Suprapubic skin (tissue), 4 donors: Measurements from ENCODE around the gene CRYGC. TPM values are rescaled to one million over a fixed set of nuclear protein-coding genes. Genes with fewer than 3 reads are reported as not detected.

Source experiments
- DNase-seq, 2 donors: peaks; one replicate each; pipeline ENCODE4 v3.0.0-alpha.2; 2019; ENCODE audit warnings: low spot score in 2 of 2
- H3K27ac ChIP-seq: fragments of 200-600 bp; sonication (generic); one replicate; pipeline ENCODE4 v1.5.1; 2019
- H3K27me3 ChIP-seq: fragments of 200-600 bp; sonication (generic); one replicate; pipeline ENCODE4 v1.5.1; 2019
- H3K36me3 ChIP-seq: fragments of 200-600 bp; sonication (generic); one replicate; pipeline ENCODE4 v1.5.1; 2019
- H3K4me1 ChIP-seq: fragments of 200-600 bp; sonication (generic); one replicate; pipeline ENCODE4 v1.5.1; 2019
- H3K4me3 ChIP-seq: fragments of 200-600 bp; sonication (generic); one replicate; pipeline ENCODE4 v1.5.1; 2019; ENCODE audit warnings: mild to moderate bottlenecking
- H3K9me3 ChIP-seq: fragments of 200-600 bp; sonication (generic); one replicate; pipeline ENCODE4 v1.5.1; 2019
- CTCF ChIP-seq, 2 donors: fragments of 200-600 bp in 1 of 2; fragments of 450-650 bp in 1 of 2; sonication (generic) in 1 of 2; IDR thresholded peaks; one replicate each; pipeline ENCODE4 v1.5.1; 2016 to 2019; ENCODE audit warnings: antibody characterized with exemption in 2 of 2, mild to moderate bottlenecking in 1 of 2, moderate library complexity in 1 of 2
- EP300 ChIP-seq: sonication (generic); formaldehyde crosslinking; IDR thresholded peaks from one replicate; pipeline ENCODE4 v1.6.1; 2017; ENCODE audit warnings: antibody characterized with exemption
- POLR2A ChIP-seq, 2 donors: fragments of 450-650 bp; IDR thresholded peaks; one replicate each; pipeline ENCODE4 v1.6.1; 2017; ENCODE audit warnings: antibody characterized with exemption in 2 of 2, mild to moderate bottlenecking in 2 of 2, moderate library complexity in 2 of 2
- POLR2AphosphoS5 ChIP-seq, 3 donors: sonication (generic); formaldehyde crosslinking; IDR thresholded peaks; one replicate each; pipeline ENCODE4 v1.6.1; 2017; ENCODE audit warnings: antibody characterized with exemption in 3 of 3
- WGBS: methylation state at CpG from one replicate; pipeline ENCODE4 v1.1.5; 2018; 5-methylcytosine and 5-hydroxymethylcytosine counted together
- total RNA-seq, 4 donors: library from RNA; depleted of rRNA; stranded (reverse); fragments of >200 nt; gene quantifications; one replicate each; pipeline ENCODE4 v1.1.0, GENCODE V29; 2016

Gene CRYGC
- total RNA-seq, 4 donors from 2014 or later: not detected

- 80% methylated on average over 9 of the region's 9 CpGs for WGBS
- no peaks in the 10 kb centered on the region for H3K36me3 ChIP-seq
- no peak overlapping the region for H3K4me3 ChIP-seq
- H3K27me3 ChIP-seq: no peaks in the 10 kb centered on the region
- H3K27ac ChIP-seq: no peak overlapping the region
- DNase-seq: no peak
- no peak for TF ChIP-seq POLR2A (IDR thresholded peaks at IDR 0.05)
- TF ChIP-seq POLR2AphosphoS5 (IDR thresholded peaks at IDR 0.05): no peak
- no peak for TF ChIP-seq EP300
- TF ChIP-seq CTCF (IDR thresholded peaks at IDR 0.05): no peak
- peaks cover 6% of the 10 kb centered on the region for H3K4me1 ChIP-seq
- no peaks in the 10 kb centered on the region for H3K9me3 ChIP-seq
Measured at GRCh38 chr2:208174144-208174543, 44.5 kb upstream of the CRYGC start.

- no peak overlapping the region for H3K4me3 ChIP-seq
- H3K27ac ChIP-seq: no peak overlapping the region
- WGBS: 69% methylated on average over 4 of the region's 4 CpGs
- no peaks in the 10 kb centered on the region for H3K36me3 ChIP-seq
- H3K4me1 ChIP-seq: peaks cover 6% of the 10 kb centered on the region
- no peak for TF ChIP-seq EP300
- no peaks in the 10 kb centered on the region for H3K27me3 ChIP-seq
- no peak for DNase-seq
- no peaks in the 10 kb centered on the region for H3K9me3 ChIP-seq
Measured at GRCh38 chr2:208172125-208172524, 42.5 kb upstream of the CRYGC start.

GRCh38 chr2:208164951-208165755 is 35.5 kb upstream of the CRYGC start:
- Histone ChIP-seq H3K27me3 (no peaks in the 10 kb centered on the region), H3K9me3 (no peaks in the 10 kb centered on the region), H3K27ac (no peak overlapping the region), H3K36me3 (no peaks in the 10 kb centered on the region), H3K4me1 (no peaks in the 10 kb centered on the region), H3K4me3 (no peak overlapping the region)
- TF ChIP-seq CTCF (IDR thresholded peaks at IDR 0.05) (no peak), POLR2AphosphoS5 (IDR thresholded peaks at IDR 0.05) (no peak), POLR2A (IDR thresholded peaks at IDR 0.05) (no peak), EP300 (no peak)
- 54% methylated on average over 2 of the region's 2 CpGs for WGBS
- no peak for DNase-seq

GRCh38 chr2:208163489-208163888 is 33.9 kb upstream of the CRYGC start, which contains the start of gene CRYGA:
Gene CRYGA, minus strand, starts transcription at chr2:208163589. Its CDS starts 33 bp downstream, at chr2:208163556.
- Histone ChIP-seq H3K36me3 (no peaks in the 10 kb centered on the region), H3K27ac (no peak within 1 kb of the TSS), H3K9me3 (no peaks in the 10 kb centered on the region), H3K27me3 (no peaks in the 10 kb centered on the region), H3K4me1 (no peaks in the 10 kb centered on the region), H3K4me3 (no peak within 1 kb of the TSS)
- no peak for DNase-seq
- WGBS: 71% methylated on average over 2 of the region's 2 CpGs
- TF ChIP-seq CTCF (IDR thresholded peaks at IDR 0.05) (no peak), POLR2AphosphoS5 (IDR thresholded peaks at IDR 0.05) (no peak), POLR2A (IDR thresholded peaks at IDR 0.05) (no peak), EP300 (no peak)

GRCh38 chr2:208156439-208156838 is 26.8 kb upstream of the CRYGC start:
- no peaks in the 10 kb centered on the region for H3K27me3 ChIP-seq
- no peak overlapping the region for H3K27ac ChIP-seq
- TF ChIP-seq EP300 (no peak), CTCF (IDR thresholded peaks at IDR 0.05) (no peak), POLR2AphosphoS5 (IDR thresholded peaks at IDR 0.05) (no peak), POLR2A (IDR thresholded peaks at IDR 0.05) (no peak)
- H3K9me3 ChIP-seq: no peaks in the 10 kb centered on the region
- WGBS: 34% methylated on average over 2 of the region's 2 CpGs
- no peak for DNase-seq
- H3K36me3 ChIP-seq: no peaks in the 10 kb centered on the region
- H3K4me1 ChIP-seq: no peaks in the 10 kb centered on the region
- H3K4me3 ChIP-seq: no peak overlapping the region

- H3K4me1 ChIP-seq: no peaks in the 10 kb centered on the region
- H3K27me3 ChIP-seq: no peaks in the 10 kb centered on the region
- no peak overlapping the region for H3K27ac ChIP-seq
- no peak overlapping the region for H3K4me3 ChIP-seq
- no peaks in the 10 kb centered on the region for H3K9me3 ChIP-seq
- H3K36me3 ChIP-seq: no peaks in the 10 kb centered on the region
- no peak for DNase-seq
- TF ChIP-seq EP300 (no peak), POLR2A (IDR thresholded peaks at IDR 0.05) (no peak), POLR2AphosphoS5 (IDR thresholded peaks at IDR 0.05) (no peak), CTCF (IDR thresholded peaks at IDR 0.05) (no peak)
Measured at GRCh38 chr2:208153156-208153555, 23.5 kb upstream of the CRYGC start.
